CD14-positive monocyte (primary cell): ENCODE data around the gene CATSPERE. TPM values are rescaled to one million over a fixed set of nuclear protein-coding genes. Genes with fewer than 3 reads are reported as not detected.

ENCODE experiments used
- DNase-seq, 3 donors: peaks; one replicate each; pipeline ENCODE4 v3.0.0-alpha.2; 2011 to 2022
- H2AFZ ChIP-seq: 2 replicates; pipeline ENCODE4 v1.6.0; 2012; ENCODE audit warnings: mild to moderate bottlenecking, low read depth, low read length, inconsistent platforms; ENCODE audit not compliant: insufficient read depth, poor library complexity, severe bottlenecking
- H3K27ac ChIP-seq, 2 donors: 1 replicate in 1 of 2; 2 replicates in 1 of 2; pipeline ENCODE4 v1.5.1; 2012 to 2013; ENCODE audit warnings: low read length in 2 of 2, control low read depth in 1 of 2, inconsistent platforms in 1 of 2, low read depth in 1 of 2, mild to moderate bottlenecking in 1 of 2
- H3K27me3 ChIP-seq, 2 donors: one replicate each; pipeline versions ENCODE4 v1.6.0 to v1.6.1; 2011 to 2013; ENCODE audit warnings: low read length in 2 of 2; ENCODE audit not compliant: control insufficient read depth in 2 of 2, insufficient read depth in 2 of 2
- H3K36me3 ChIP-seq, 2 donors: replicated peaks in 1 of 2; 1 replicate in 1 of 2; 2 replicates in 1 of 2; pipeline versions ENCODE4 v1.5.1 to v1.6.1; 2012 to 2013; ENCODE audit warnings: low read length in 2 of 2, control low read depth in 1 of 2, inconsistent platforms in 1 of 2, mild to moderate bottlenecking in 1 of 2; ENCODE audit not compliant: insufficient read depth in 2 of 2, control insufficient read depth in 1 of 2
- H3K4me1 ChIP-seq, 2 donors: 1 replicate in 1 of 2; 2 replicates in 1 of 2; pipeline versions ENCODE4 v1.5.1 to v1.6.1; 2012 to 2013; ENCODE audit warnings: low read length in 2 of 2, control low read depth in 1 of 2, inconsistent platforms in 1 of 2, mild to moderate bottlenecking in 1 of 2, moderate library complexity in 1 of 2; ENCODE audit not compliant: insufficient read depth in 2 of 2, control insufficient read depth in 1 of 2
- H3K4me2 ChIP-seq: replicated peaks from 2 replicates; pipeline ENCODE3; 2012; ENCODE audit warnings: low read length, moderate library complexity, mild to moderate bottlenecking; ENCODE audit not compliant: poor library complexity, severe bottlenecking; ENCODE audit errors: extremely low read depth
- H3K4me3 ChIP-seq, 3 experiments: fragments of 200-600 bp in 1 of 3; sonication (generic) in 1 of 3; replicated peaks in 1 of 3; 1 replicate in 2 of 3; 2 replicates in 1 of 3; pipeline ENCODE4 v1.5.1; 2011 to 2013; ENCODE audit warnings: low read length in 3 of 3, mild to moderate bottlenecking in 3 of 3, control low read depth in 2 of 3, low read depth in 2 of 3, inconsistent platforms in 1 of 3, moderate library complexity in 1 of 3
- H3K79me2 ChIP-seq: 2 replicates; pipeline ENCODE4 v1.6.0; 2012; ENCODE audit warnings: mild to moderate bottlenecking, control low read depth, inconsistent platforms, low read length, moderate library complexity; ENCODE audit not compliant: insufficient read depth
- H3K9ac ChIP-seq: 2 replicates; pipeline ENCODE4 v1.6.0; 2017; ENCODE audit warnings: low read length, mild to moderate bottlenecking; ENCODE audit not compliant: insufficient read depth, poor library complexity, severe bottlenecking
- H3K9me3 ChIP-seq, 2 donors: replicated peaks in 1 of 2; 1 replicate in 1 of 2; 2 replicates in 1 of 2; pipeline versions ENCODE4 v1.5.1 to v1.6.1; 2012 to 2013; ENCODE audit warnings: low read length in 2 of 2, control low read depth in 1 of 2; ENCODE audit not compliant: control insufficient read depth in 1 of 2, insufficient read depth in 1 of 2
- H4K20me1 ChIP-seq: 2 replicates; pipeline ENCODE4 v1.6.0; 2012; ENCODE audit warnings: mild to moderate bottlenecking, low read length, control low read depth, moderate library complexity; ENCODE audit not compliant: insufficient read depth
- H3K27ac Mint-ChIP-seq, 7 donors: one replicate each; pipeline ENCODE4 v1.8.0; 2020; ENCODE audit warnings: mild to moderate bottlenecking in 7 of 7, mixed read lengths in 7 of 7, moderate library complexity in 6 of 7, inconsistent platforms in 2 of 7
- H3K27me3 Mint-ChIP-seq, 3 donors: one replicate each; pipeline ENCODE4 v1.8.0; 2021 to 2022; ENCODE audit warnings: low read depth in 3 of 3, mild to moderate bottlenecking in 3 of 3, mixed read lengths in 3 of 3, moderate library complexity in 3 of 3, inconsistent platforms in 1 of 3
- H3K36me3 Mint-ChIP-seq, 2 donors: one replicate each; pipeline ENCODE4 v1.8.0; 2020; ENCODE audit warnings: mixed read lengths in 2 of 2, inconsistent platforms in 1 of 2, mild to moderate bottlenecking in 1 of 2
- H3K4me1 Mint-ChIP-seq: one replicate; pipeline ENCODE4 v1.8.0; 2020; ENCODE audit warnings: mild to moderate bottlenecking, mixed read lengths
- H3K4me3 Mint-ChIP-seq, 2 donors: one replicate each; pipeline ENCODE4 v1.8.0; 2020; ENCODE audit warnings: mild to moderate bottlenecking in 2 of 2, mixed read lengths in 2 of 2, moderate library complexity in 1 of 2
- H3K9me3 Mint-ChIP-seq, 7 donors: one replicate each; pipeline ENCODE4 v1.8.0; 2020 to 2022; ENCODE audit warnings: mixed read lengths in 7 of 7, mild to moderate bottlenecking in 6 of 7, moderate library complexity in 6 of 7, inconsistent platforms in 2 of 7
- WGBS: methylation state at CpG from one replicate; pipeline ENCODE4 v1.1.5; 2013; ENCODE audit warnings: missing lambda C conversion rate; ENCODE audit not compliant: insufficient coverage; 5-methylcytosine and 5-hydroxymethylcytosine counted together
- intact Hi-C, 2 donors: fragments of 100-400 bp; cut with micrococcal nuclease; formaldehyde crosslinking; loops; one replicate each; pipeline versions ENCODE4 v1.15.0 to v1.15.1; 2023
- polyA plus RNA-seq, 3 donors: library from polyadenylated mRNA; depleted of rRNA in 1 of 3; unstranded in 2 of 3; stranded (reverse) in 1 of 3; fragments of 300-500 nt in 2 of 3; fragments of >200 nt in 1 of 3; fragmentation: Illumina TruSeq in 2 of 3; gene quantifications; 1 replicate in 2 of 3; 2 replicates in 1 of 3; pipeline ENCODE4 v1.2.3, GENCODE V29; 2012 to 2021
- TF ChIP-seq, protein P1 (sequence below): fragments of 200-600 bp; IDR thresholded peaks from one replicate; pipeline ENCODE4 v1.8.0; 2022; ENCODE audit warnings: antibody characterized with exemption, mild to moderate bottlenecking

CATSPERE gene
- polyA plus RNA-seq, 3 donors, result 0.63 TPM; not detected in 2

DNA sequence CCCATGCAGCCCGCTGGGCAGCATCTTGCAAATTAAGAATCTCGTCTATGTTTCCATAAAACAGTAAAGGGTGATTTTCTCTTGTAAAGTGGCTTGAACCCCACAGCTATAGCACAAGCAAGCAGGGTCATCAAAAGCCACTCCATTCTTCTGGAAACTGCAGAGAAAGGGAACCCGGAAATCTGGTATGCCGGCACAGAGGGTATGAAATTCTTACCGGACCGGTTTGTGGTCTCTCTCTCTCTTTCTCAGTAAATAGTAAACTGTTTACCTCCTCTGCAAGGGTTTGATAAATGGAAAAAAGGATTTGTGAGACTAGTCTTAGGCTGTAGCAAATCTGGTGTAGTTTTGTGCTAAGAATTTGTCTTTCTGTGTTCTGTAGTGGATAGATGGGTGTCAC lies 6.7 kb upstream of the CATSPERE start:
- H3K27me3 Mint-ChIP-seq, result no peaks in the 10 kb centered on the region
- H3K4me3 Mint-ChIP-seq, result no peak overlapping the region
- Histone ChIP-seq H3K4me1 (peaks cover 20 to 26% of the 10 kb centered on the region in 2 donors), H3K79me2 (peaks cover 22% of the 10 kb centered on the region), H3K27ac (no peak overlapping the region), H3K9me3 (no peaks in the 10 kb centered on the region), H3K4me2 (no peak overlapping the region), H3K4me3 (no peak overlapping the region), H3K9ac (no peak overlapping the region), H3K27me3 (no peaks in the 10 kb centered on the region), H3K36me3 (no peaks in the 10 kb centered on the region), H2AFZ (no peak overlapping the region), H4K20me1 (peaks cover 11% of the 10 kb centered on the region)
- H3K4me1 Mint-ChIP-seq, result peaks cover 23% of the 10 kb centered on the region
- 100% methylated on average over 1 of the region's 6 CpGs for WGBS
- no peak for DNase-seq
- H3K36me3 Mint-ChIP-seq, result peaks cover 7% of the 10 kb centered on the region in 2 donors
- TF ChIP-seq, protein P1, sequence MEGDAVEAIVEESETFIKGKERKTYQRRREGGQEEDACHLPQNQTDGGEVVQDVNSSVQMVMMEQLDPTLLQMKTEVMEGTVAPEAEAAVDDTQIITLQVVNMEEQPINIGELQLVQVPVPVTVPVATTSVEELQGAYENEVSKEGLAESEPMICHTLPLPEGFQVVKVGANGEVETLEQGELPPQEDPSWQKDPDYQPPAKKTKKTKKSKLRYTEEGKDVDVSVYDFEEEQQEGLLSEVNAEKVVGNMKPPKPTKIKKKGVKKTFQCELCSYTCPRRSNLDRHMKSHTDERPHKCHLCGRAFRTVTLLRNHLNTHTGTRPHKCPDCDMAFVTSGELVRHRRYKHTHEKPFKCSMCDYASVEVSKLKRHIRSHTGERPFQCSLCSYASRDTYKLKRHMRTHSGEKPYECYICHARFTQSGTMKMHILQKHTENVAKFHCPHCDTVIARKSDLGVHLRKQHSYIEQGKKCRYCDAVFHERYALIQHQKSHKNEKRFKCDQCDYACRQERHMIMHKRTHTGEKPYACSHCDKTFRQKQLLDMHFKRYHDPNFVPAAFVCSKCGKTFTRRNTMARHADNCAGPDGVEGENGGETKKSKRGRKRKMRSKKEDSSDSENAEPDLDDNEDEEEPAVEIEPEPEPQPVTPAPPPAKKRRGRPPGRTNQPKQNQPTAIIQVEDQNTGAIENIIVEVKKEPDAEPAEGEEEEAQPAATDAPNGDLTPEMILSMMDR, result no peak
- H3K9me3 Mint-ChIP-seq, result peaks cover 0 to 5% (median 0%) of the 10 kb centered on the region in 7 donors
- intact Hi-C loops, result loop anchor here (5.0 to 10.0 kb wide), 2 partner anchors 140 to 407 kb away; no protein-coding TSS in a partner anchor
- H3K27ac Mint-ChIP-seq, result no peak overlapping the region

DNA sequence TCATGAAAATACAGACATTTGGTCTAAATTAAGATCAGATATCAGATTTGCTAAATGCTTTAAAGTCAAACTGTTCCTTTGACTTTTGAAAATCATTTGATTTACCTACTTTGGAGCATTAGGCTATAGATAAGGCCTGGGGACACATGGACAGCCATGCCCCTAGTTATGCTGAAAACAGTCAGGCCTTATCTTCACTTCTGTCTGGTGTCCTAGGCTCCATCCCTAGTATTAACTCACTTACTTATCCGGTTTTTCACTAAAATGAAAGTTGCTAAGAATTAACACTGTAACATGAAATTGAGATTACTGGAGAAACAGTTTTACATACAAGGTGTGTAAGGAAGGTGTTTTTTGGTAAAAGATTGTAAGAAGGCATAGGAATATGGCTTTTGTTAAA lies 4.5 kb upstream of the CATSPERE start:
- no CpG with 5 or more reads among the region's 1 CpG for WGBS

More for the DNA sequence above, 4.5 kb upstream of the CATSPERE start:
- peaks cover 0 to 5% (median 2%) of the 10 kb centered on the region in 7 donors for H3K9me3 Mint-ChIP-seq
- peaks cover 17% of the 10 kb centered on the region for H3K4me1 Mint-ChIP-seq
- Histone ChIP-seq H3K27me3 (no peaks in the 10 kb centered on the region), H4K20me1 (no peaks in the 10 kb centered on the region), H3K4me3 (no peak overlapping the region), H3K9ac (no peak overlapping the region), H3K4me2 (no peak overlapping the region), H2AFZ (no peak overlapping the region), H3K4me1 (peaks cover 14 to 22% of the 10 kb centered on the region in 2 donors), H3K36me3 (no peaks in the 10 kb centered on the region), H3K9me3 (no peaks in the 10 kb centered on the region), H3K79me2 (no peaks in the 10 kb centered on the region), H3K27ac (no peak overlapping the region)
- H3K36me3 Mint-ChIP-seq, result peaks cover 0 to 2% of the 10 kb centered on the region in 2 donors
- TF ChIP-seq, protein P1, result no peak
- DNase-seq, result no peak
- intact Hi-C loops, result loop anchor here in 1 of 2 donors (10.0 kb wide), 1 partner anchor 142 kb away; no protein-coding TSS in a partner anchor
- no peak overlapping the region for H3K27ac Mint-ChIP-seq
- peaks cover 0 to 2% (median 0%) of the 10 kb centered on the region in 3 donors for H3K27me3 Mint-ChIP-seq
- no peak overlapping the region for H3K4me3 Mint-ChIP-seq
